ENCODE data around the gene PIP4K2A. TPM values are rescaled to one million over a fixed set of nuclear protein-coding genes. Genes with fewer than 3 reads are reported as not detected.

The PIP4K2A gene
- total and polyA plus RNA-seq, 2 experiments from 2014 or later = 39.9 to 40.1 TPM

DNA sequence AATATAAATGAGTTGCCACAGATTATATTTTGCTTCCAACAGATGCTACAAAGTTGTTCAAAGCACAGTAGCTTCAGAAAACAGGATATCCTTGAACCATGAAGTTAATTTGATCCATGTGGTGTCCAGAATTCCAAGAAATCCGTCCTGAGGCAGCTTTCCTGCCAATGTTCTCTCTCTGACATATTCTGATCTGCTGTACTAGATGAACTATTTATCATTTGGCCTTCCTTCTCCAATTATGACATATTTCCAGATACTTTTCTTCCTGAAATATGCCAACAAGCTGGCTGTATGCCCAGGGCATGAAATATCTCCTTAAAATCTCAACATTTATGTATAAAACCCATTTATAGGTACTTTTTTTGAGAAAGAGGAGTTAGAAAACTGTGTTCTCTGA is 227.9 kb downstream of the PIP4K2A start (continued):
- TF ChIP-seq, protein P1, sequence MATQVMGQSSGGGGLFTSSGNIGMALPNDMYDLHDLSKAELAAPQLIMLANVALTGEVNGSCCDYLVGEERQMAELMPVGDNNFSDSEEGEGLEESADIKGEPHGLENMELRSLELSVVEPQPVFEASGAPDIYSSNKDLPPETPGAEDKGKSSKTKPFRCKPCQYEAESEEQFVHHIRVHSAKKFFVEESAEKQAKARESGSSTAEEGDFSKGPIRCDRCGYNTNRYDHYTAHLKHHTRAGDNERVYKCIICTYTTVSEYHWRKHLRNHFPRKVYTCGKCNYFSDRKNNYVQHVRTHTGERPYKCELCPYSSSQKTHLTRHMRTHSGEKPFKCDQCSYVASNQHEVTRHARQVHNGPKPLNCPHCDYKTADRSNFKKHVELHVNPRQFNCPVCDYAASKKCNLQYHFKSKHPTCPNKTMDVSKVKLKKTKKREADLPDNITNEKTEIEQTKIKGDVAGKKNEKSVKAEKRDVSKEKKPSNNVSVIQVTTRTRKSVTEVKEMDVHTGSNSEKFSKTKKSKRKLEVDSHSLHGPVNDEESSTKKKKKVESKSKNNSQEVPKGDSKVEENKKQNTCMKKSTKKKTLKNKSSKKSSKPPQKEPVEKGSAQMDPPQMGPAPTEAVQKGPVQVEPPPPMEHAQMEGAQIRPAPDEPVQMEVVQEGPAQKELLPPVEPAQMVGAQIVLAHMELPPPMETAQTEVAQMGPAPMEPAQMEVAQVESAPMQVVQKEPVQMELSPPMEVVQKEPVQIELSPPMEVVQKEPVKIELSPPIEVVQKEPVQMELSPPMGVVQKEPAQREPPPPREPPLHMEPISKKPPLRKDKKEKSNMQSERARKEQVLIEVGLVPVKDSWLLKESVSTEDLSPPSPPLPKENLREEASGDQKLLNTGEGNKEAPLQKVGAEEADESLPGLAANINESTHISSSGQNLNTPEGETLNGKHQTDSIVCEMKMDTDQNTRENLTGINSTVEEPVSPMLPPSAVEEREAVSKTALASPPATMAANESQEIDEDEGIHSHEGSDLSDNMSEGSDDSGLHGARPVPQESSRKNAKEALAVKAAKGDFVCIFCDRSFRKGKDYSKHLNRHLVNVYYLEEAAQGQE (IDR thresholded peaks at IDR 0.05; ENCODE audit: unreplicated experiment) = no peak
- TF ChIP-seq POLR2AphosphoS5 (IDR thresholded peaks at IDR 0.05; ENCODE audit: low read depth) = no peak

Other genes starting within 250 kb of the PIP4K2A start
- gene ARMC3, start 213.5 kb upstream of the PIP4K2A start, total RNA-seq (2014; rRNA removed; shearing (Covaris generic)) = 0.16 and 0.24 TPM in 2 replicates
- 0.17 TPM in 1 of 2 replicates, not detected in the other for gene ARMC3, start 213.5 kb upstream of the PIP4K2A start, polyA plus RNA-seq (2016; fragmentation: Nextera tagmentation; extraction: Ambion mirVana)